DMS 273 (cell line): ENCODE results near the gene ACAD9.
"Not testable (repeated sequence)": the region's sequence is repeated elsewhere in the genome, so short reads cannot be mapped to it uniquely, and the experiment has no call there.

ENCODE experiments used
- DNase-seq: peaks from one replicate; lab custom pipeline; 2025; ENCODE audit not compliant: unreplicated experiment; lab: John Stamatoyannopoulos, UW

Gene ACAD9

DNA sequence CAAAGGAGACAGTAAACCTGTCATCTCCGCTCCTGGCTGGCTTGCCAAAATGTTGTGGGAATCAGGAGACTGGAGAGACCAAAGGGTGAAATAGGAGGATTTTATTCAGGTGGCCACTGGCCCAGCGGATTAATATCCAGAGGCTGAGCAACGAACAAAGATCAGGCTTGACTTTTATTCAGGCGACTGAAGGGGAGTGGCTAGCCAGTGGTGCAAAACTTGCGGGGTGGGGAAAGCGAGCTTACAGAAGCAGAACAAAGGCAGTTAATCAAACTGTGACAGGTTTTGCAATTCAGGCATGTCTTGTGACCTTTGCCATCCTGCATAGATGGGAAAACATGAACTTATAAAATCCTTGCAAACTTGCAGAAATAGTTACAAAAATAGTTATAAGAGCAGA, 19.8 kb upstream of the ACAD9 start:
- DNase-seq = peak; percentile 59

DNA sequence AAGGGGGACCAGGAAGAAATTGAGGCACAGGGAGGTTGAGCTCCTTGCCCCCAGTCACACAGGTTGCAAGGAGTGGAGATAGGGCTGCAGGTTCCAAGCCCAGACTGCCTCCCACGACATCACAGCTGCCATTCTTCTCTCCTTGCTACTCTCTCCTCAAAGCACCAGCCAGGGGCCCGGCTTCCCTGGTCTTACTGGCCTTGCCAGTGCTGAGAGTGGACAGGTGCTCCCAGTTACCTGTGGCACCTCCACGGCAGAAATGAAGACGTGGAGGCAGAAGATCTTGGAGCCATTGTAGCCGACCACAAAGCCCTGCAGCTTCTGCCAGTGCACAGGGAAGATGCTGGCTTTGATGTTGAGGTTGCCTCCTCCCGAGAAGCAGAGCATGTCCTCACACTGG, 17.9 kb upstream of the ACAD9 start:
- DNase-seq = no peak

DNA sequence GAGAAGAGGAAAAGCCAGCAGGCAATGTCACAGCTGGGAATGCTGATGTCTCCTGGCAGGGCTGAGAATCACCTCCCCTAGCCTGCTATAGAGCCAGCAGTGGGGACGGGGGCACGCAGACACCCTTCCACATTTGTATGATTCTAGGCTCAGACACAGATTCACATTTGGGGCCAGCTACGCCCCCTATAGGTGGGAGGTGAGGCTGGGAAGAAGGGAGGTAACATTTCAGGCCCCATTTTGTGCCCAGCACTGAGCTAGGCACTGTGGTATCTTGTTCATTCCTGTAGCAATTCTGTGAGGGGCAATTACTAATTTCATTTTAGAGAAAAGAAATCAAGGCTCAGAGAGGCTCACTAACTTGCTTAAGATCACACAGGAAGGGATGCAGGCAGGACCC, 15.9 kb upstream of the ACAD9 start:
- DNase-seq = peak; percentile 52

DNA sequence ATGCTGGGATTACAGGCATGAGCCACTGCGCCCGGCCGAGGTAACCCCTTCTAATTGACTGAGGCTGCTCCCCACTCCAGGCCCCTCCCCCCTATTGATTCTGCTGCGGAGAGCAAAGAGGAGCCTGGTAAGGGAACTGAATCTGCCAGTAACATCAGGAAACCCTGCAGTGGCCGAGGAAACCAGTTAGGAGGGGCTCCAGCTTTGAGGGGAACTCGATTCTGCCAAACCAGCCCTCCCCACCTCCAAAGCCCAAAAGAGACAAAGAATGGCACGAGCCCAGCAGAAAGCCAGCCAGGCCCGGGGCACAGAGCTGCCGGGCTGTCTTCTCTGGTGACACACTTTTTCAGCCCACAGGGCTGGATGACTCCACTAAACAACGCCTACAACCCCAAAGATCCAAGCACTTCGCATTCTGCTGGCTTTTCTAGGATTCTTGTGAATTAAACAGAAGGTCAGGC, 15.0 kb upstream of the ACAD9 start:
- no peak for DNase-seq

DNA sequence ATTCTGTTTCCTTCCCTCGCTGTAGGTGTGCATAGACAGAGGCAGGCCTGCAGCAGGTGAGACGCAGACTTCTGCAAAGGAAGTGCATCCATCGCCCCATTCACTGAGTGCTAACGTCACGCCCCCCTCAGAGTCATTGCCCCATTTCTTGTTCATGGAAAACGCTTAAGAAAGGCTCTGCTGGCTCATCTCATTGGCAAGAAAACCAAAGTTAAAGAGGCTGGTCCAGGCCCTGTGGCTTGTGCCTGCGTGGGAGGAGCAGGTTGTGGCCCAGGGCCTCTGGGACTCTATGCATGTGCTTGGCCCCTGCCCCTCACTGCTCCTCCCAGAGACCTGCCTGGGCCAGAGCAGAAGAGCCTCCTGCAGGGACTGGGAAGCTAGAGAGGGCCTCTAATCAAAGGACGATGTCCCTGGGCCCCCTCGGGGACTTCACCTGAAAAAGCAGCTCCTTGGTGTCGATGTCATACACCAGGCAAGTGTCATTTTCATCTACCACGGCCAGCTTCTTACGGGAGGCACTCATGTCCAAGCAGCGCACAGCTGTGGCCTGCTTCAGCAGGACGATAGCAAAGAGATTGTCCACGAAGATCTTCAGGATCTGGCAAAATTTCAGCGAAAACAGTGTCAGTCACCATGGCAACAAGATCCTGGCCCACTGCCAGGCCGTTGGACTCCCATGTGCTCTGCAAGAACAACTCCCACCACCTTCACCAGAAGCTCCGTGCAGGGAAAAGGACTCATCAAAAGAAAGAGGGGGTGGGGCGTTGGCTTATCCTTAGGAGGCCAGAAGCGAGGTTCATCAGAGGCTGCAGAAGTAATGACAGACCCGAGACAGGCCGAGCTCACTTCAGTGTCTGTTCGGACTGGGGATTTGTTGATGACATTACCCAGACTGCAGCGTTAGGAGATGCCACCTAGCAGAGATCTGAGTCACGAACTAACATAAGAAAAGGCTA, 14.3 kb upstream of the ACAD9 start:
- peak; percentile 64 for DNase-seq

DNA sequence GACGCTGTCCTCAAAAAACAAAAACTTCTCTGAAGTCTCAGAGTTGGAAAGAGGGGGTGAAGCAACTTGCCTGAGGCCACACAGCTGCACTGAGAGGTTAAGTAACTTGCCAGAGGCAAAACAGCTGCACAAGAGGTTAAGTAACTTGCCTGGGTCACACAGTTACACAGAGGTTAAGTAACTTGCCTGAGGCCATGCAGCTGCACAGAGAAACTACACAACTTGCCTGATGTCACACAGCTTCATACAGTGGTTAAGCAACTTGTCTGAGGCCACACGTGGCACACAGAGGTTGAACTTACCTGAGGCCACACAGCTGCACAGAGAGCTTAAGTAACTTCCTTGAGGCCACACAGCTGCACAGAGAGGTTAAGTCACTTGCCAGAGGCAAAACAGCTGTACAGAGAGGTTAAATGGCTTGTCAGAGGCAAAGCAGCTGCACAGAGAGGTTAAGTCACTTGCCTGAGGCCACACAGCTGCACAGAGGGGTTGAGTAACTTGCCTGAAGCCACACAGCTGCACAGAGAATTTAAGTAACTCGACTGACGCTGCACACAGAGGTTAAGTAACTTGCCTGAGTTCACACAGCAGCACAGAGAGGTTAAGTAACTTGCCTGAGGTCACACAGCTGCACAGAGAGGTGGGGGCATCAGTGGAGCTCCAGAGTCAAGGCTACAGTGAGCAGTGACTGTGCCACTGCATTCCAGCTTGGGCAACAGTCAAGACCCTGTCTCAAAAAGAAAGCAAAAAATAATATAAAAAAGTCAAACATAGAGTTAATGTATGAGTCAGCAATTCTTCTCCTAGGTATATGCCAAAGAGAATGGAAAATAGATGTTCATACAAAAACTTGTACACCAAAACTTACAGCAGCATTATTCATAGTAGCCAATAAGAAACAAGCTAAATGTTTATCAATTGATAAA, 12.0 kb upstream of the ACAD9 start:
- no peak for DNase-seq

DNA sequence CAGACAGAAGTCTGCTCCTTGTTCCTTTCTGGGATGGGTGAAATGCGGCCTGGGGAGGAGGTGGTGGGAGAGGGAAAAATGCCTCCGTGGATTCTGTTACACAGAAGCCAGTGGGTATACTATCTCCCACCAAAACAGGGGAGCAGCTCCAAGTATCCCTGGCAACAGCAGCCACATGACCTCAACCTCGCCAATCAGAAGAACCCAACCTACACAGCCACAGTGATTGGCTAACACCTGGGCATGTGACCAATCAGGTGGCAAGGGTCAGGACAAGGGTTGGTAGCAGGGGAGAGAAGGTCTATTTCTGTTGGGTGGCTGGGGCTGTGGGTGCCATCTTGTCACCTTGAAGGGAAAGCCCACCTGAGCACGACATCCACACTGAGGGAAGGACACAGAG, 9.1 kb upstream of the ACAD9 start:
- peak; percentile 42 for DNase-seq

DNA sequence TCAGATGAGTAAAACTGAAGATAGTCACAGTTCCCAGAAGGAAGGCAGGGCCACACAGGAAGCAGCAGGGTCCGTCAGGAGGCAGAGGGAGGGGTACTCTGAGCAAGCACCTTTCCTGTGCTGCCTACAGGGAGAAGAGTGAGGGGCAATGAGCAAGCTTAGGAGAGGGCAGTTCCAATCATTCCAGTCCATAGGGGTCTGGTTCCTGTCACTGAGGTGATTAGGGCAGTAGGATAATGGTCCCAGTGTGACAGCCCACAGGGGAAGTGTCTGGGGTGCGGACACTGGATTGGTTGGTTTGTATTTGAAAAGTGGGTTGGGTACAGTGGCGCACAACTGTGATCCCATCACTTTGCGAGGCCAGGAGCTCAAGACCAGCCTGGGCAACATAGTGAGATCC, 7.1 kb upstream of the ACAD9 start:
- no peak for DNase-seq

DNA sequence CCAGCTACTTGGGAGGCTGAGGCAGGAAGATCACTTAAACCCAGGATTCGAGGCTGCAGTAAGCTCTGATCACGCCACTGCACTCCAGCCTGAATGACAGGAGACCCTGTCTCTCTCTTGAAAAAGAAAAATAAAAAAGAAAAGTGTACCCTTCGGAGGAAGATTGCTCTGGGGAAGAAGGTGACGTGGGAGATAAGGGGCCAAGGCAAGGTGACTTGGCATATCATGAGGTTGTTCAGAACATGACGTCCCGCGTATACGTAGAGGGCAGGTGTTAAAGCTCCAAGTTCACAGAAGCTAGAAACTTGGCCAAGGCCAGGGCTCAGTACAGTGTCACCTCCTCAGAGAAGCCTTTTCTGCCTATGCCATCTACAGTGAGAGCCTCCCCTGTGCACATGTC, 6.7 kb upstream of the ACAD9 start:
- DNase-seq = no peak

DNA sequence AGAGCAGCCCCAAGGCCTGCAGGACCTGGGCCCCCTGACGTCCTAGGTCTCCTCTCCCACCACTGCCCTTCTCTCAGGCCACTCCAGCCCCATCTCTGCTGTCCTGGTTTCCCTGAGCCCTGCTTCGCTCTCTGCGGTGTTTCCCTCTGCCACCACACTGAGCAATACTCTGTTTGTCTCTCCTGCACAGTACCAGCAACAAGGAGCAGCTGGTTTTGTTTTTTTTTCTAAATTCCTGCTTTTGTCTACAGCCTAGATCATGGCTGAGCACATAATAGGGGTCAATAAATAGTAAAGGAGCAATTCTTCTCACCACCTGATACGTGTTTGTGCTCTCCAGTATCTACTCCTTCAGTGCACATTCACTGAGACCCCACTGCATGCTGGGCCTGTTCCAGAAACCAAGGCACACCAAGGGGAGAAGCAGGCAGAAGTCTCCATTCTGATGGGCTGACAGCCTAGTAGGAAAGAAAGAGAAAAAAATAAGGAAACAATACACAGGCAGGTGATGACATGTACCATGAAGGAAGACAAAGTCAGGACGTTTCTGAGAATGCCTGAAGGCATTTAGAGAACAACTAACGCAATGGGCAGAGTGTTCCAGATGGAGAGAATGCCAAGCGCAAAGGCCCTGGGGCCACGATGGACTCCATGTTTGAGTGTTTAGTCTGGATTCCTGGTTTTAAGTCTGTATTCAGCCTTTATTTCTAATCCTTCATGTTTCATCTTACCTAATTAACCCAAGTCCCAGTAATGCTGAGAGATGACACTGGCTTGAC, 6.0 kb upstream of the ACAD9 start:
- DNase-seq = no peak

DNA sequence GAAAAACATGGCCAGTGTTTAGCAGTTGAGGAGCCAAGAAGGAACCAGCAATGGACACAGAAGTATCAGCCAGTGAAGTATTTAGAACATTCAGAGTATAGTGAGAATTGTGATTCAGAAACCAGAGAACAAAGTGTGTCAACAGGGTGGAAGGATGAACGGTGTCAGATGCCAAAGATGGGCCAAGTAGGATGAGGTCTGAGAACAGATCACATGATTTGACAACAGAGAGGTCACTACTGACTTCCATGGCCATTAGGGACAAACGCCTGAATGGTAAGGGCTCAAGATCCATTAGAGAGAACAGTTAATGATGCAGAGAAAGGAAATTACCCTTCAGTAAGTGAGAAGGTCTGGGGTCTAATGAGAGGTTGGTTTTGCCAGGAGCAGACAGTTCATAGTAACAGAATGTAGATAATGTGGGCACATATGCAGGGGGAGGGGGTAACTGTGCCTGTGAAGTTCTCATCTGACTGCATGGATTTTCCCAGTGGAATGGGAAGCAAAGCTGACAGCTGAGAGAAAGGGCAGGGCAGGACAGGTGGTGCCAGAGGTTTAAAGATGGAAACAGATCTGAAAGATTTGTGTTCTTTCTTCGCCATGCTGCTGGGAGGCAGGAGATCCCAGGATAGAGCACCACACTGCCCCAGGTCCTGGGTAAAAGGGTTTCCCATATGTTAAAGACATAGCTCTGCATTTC, 4.8 kb upstream of the ACAD9 start:
- peak; percentile 31 for DNase-seq

DNA sequence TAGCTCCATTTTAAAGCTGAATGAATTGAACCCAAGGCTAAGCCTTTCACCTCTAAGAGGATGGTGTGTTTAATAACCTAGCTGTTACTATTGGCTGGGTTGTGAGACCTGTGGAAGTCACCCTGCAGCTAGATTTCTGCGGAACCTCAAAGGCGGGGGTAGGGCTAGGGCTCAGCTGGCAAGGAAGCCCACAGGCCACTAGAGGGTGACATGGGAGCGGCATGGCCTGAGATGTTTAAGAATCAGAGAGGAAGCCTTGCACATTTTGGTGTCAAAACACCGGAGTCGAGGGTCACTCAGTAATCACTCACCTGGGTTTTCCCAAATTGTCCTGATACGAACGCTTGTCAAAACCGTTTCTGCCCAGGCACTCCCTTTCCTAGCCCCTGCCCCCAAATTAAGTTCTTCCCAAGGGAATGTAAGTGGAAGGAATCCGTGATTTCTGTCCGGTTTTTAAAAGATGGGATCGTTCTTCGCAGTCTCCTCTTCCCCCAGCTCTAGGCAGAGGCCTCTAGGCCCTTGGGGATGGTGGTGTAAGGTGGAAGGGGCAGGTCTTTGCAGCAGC, 3.8 kb upstream of the ACAD9 start:
- peak; percentile 72 for DNase-seq

DNA sequence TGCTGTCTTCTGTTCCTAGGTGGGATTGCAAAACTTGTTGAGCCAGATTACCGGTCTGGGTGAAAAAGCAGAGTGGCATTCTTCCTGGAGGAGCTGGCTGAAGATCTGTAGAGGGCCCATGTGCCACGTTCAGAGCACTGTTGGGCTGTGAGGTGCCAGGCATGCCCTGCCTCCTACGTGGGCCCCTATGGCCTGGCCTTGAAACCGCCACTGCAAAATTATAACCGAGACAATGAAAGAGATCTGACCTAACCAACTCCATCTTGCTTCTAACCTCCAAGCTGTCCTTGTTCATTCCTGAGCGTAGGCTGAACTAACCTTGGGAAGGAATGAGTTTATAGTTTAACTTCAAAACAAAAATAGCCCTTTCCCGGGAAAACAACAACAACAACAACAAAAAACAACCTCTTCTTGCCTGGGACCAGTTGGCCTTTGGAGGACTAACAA, 1.4 kb upstream of the ACAD9 start:
- no peak for DNase-seq

DNA sequence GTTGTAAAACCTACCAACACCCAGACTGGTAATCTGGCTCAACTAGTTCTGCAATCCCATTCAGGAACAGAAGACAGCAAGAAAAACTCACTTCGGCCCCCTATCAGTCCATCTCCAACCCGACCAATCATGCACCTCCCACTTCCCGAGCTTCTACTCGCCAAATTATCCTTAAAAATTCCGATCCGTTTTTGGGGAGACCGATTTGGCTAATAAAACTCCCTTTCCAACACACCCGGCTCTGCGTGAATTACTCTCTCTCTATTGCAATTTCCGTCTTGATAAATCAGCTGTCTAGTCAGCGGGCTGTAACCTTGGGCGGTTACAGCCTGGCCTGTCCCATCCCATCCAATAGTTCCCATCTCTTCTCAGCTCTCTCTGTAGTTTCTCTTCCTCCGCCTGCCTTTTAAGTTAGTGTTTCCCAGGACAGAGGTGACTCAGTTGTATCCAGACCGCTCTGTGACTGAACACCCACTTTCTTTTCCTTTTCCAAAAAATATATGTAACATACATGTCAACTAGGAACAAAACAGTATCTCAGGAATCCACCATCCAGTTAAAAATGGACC, 780 bp upstream of the ACAD9 start:
- DNase-seq = peak; percentile 65

DNA sequence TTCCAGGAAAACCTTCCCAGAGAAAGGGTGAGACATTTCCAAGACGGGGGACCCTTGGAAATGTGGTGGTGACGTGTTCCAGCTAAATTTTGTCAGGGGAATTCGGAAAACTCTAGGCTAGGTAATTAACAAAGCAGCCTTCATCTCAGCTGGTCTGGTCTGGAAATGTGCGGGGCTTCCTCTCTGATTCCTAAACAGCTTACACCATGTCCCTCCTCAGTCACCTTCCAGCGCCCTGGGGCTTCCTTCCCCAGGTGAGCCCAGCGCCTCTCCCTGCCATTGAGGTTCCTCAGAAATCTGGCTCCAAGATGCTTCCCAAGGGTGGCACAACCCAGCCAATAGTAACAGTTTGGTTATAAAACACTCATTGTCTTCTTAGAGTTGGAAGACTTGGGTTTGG, 571 bp downstream of the ACAD9 start:
- no peak for DNase-seq

DNA sequence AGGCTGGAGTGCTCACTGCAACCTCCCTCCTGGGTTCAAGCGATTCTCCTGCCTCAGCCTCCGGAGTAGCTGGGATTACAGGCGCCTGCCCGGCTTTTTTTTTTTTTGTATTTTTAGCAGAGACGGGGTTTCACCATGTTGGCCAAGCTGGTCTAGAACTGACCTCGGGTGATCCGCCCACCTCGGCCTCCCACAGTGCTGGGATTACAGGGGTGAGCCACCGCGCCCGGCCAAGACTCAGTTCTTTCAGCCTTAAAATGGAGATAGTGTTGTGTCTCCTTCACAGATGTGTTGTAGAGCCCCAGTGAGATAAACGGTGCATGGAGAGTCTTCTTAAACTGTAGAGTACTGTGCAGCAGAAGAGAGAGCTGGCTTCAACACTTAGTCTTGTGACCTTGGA, 1.0 kb downstream of the ACAD9 start:
- DNase-seq = not testable (repeated sequence)

DNA sequence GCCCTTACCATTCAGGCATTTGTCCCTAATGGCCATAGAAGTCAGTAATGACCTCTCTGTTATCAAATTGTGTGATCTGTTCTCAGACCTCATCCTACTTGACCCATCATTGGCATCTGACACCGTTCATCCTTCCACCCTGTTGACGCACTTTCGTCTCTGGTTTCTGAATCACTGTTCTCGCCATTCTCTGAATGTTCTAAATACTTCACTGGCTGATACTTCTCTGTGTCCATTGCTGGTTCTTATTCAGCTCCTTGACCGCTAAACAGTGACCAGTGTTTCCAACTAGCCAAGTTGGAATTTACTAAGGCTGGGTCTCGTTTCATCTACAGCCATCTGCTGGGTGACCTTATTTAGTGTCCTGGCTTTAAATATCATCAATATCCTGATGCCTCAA, 2.2 kb downstream of the ACAD9 start:
- no peak for DNase-seq

DNA sequence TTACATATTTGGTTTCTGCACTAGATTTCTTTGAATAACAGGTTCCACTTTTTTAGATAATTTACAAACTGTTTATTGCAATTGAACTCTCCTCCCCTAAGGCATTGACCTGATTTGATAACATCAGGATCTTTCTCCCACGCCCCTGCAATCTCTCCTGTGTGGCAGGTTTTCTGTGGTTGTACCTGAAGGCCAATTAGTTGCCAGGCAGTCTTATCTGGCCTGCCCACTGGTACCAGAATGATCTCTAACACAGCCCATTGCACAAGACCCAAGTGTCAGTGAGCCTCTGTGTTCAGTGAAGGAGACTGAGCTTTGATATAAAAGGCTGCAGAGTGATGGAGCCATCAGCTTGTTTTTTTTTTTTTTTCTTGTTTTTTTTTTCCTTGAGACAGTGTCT, 3.3 kb downstream of the ACAD9 start:
- DNase-seq = no peak

DNA sequence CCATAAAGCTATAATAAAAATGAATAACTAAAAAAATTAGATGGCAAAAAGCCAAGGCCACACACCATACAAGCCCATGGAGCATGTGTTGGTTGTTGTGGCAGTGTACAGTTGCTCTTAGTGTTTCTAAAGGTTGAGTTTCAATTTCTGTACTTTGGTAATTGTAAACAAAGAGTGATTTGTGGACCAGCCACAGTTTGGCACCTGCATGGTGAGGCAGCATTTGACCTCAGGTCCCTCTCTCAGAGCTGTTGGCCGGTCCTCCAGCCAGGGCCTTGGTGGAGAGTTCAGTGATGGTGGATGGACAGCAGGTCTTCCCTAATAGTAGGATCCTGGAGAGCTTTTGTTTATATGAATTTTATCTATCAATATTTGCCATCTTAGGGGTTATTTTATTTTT, 5.6 kb downstream of the ACAD9 start:
- no peak for DNase-seq
